ENCODE measurements around the gene CFAP92. TPM values are rescaled to one million over a fixed set of nuclear protein-coding genes. Genes with fewer than 3 reads are reported as not detected.

CFAP92 gene
- polyA plus RNA-seq, 2 donors = 0.59 to 0.66 TPM

- H3K4me1 ChIP-seq (ENCODE audit: control insufficient read depth in 2 of 2, insufficient read depth in 2 of 2, low read length in 1 of 2) = peaks cover 7 to 12% of the 10 kb centered on the region in 2 donors
- H3K9me3 ChIP-seq (ENCODE audit: control insufficient read depth in 2 of 2, insufficient read depth in 1 of 2, low read depth in 1 of 2, low read length in 1 of 2) = peaks cover 0 to 2% of the 10 kb centered on the region in 2 donors
- peaks cover 0 to 2% of the 10 kb centered on the region in 2 donors for H3K36me3 ChIP-seq (ENCODE audit: control insufficient read depth in 2 of 2, insufficient read depth in 2 of 2, low read length in 1 of 2)
- WGBS, 2 donors = 1% methylated on average over 14 of the region's 14 CpGs
- peak overlapping the region; percentile 98 to 100 for H3K27ac ChIP-seq (ENCODE audit: low read depth in 2 of 2, low read length in 1 of 2)
- no peaks in the 10 kb centered on the region for H3K27me3 ChIP-seq (ENCODE audit: control insufficient read depth in 1 of 2, insufficient read depth in 2 of 2, low read length in 2 of 2)
- peak overlapping the region; percentile 88 to 93 for H3K4me3 ChIP-seq (ENCODE audit: low read depth in 1 of 2, low read length in 2 of 2)
Measured at GRCh38 chr3:128878556-128879124, 115.2 kb downstream of the CFAP92 start.

DNA sequence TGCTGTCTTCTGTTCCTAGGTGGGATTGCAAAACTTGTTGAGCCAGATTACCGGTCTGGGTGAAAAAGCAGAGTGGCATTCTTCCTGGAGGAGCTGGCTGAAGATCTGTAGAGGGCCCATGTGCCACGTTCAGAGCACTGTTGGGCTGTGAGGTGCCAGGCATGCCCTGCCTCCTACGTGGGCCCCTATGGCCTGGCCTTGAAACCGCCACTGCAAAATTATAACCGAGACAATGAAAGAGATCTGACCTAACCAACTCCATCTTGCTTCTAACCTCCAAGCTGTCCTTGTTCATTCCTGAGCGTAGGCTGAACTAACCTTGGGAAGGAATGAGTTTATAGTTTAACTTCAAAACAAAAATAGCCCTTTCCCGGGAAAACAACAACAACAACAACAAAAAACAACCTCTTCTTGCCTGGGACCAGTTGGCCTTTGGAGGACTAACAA, 115.8 kb downstream of the CFAP92 start:
- Histone ChIP-seq H3K27me3 (ENCODE audit: control insufficient read depth in 1 of 2, insufficient read depth in 2 of 2, low read length in 2 of 2) (no peaks in the 10 kb centered on the region), H3K4me1 (ENCODE audit: control insufficient read depth in 2 of 2, insufficient read depth in 2 of 2, low read length in 1 of 2) (peaks cover 7 to 12% of the 10 kb centered on the region in 2 donors), H3K9me3 (ENCODE audit: control insufficient read depth in 2 of 2, insufficient read depth in 1 of 2, low read depth in 1 of 2, low read length in 1 of 2) (peaks cover 0 to 2% of the 10 kb centered on the region in 2 donors), H3K27ac (ENCODE audit: low read depth in 2 of 2, low read length in 1 of 2) (peak overlapping the region; percentile 98 to 100), H3K4me3 (ENCODE audit: low read depth in 1 of 2, low read length in 2 of 2) (peak overlapping the region in 1 of 2 donors; percentile 88), H3K36me3 (ENCODE audit: control insufficient read depth in 2 of 2, insufficient read depth in 2 of 2, low read length in 1 of 2) (peaks cover 0 to 2% of the 10 kb centered on the region in 2 donors)
- WGBS, 2 donors = 67 to 73% methylated on average over 7 of the region's 7 CpGs

GRCh38 chr3:128875556-128876120, 118.2 kb downstream of the CFAP92 start:
- WGBS, 2 donors = 49 to 59% methylated on average over 12 of the region's 12 CpGs
- Histone ChIP-seq H3K27ac (ENCODE audit: low read depth in 2 of 2, low read length in 1 of 2) (no peak overlapping the region), H3K9me3 (ENCODE audit: control insufficient read depth in 2 of 2, insufficient read depth in 1 of 2, low read depth in 1 of 2, low read length in 1 of 2) (peaks cover 0 to 2% of the 10 kb centered on the region in 2 donors), H3K27me3 (ENCODE audit: control insufficient read depth in 1 of 2, insufficient read depth in 2 of 2, low read length in 2 of 2) (no peaks in the 10 kb centered on the region), H3K4me1 (ENCODE audit: control insufficient read depth in 2 of 2, insufficient read depth in 2 of 2, low read length in 1 of 2) (peaks cover 7% of the 10 kb centered on the region in 2 donors), H3K4me3 (ENCODE audit: low read depth in 1 of 2, low read length in 2 of 2) (no peak overlapping the region), H3K36me3 (ENCODE audit: control insufficient read depth in 2 of 2, insufficient read depth in 2 of 2, low read length in 1 of 2) (no peaks in the 10 kb centered on the region)

DNA sequence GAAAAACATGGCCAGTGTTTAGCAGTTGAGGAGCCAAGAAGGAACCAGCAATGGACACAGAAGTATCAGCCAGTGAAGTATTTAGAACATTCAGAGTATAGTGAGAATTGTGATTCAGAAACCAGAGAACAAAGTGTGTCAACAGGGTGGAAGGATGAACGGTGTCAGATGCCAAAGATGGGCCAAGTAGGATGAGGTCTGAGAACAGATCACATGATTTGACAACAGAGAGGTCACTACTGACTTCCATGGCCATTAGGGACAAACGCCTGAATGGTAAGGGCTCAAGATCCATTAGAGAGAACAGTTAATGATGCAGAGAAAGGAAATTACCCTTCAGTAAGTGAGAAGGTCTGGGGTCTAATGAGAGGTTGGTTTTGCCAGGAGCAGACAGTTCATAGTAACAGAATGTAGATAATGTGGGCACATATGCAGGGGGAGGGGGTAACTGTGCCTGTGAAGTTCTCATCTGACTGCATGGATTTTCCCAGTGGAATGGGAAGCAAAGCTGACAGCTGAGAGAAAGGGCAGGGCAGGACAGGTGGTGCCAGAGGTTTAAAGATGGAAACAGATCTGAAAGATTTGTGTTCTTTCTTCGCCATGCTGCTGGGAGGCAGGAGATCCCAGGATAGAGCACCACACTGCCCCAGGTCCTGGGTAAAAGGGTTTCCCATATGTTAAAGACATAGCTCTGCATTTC, 119.2 kb downstream of the CFAP92 start:
- Histone ChIP-seq H3K4me3 (ENCODE audit: low read depth in 1 of 2, low read length in 2 of 2) (no peak overlapping the region), H3K27ac (ENCODE audit: low read depth in 2 of 2, low read length in 1 of 2) (no peak overlapping the region), H3K9me3 (ENCODE audit: control insufficient read depth in 2 of 2, insufficient read depth in 1 of 2, low read depth in 1 of 2, low read length in 1 of 2) (peaks cover 0 to 1% of the 10 kb centered on the region in 2 donors), H3K4me1 (ENCODE audit: control insufficient read depth in 2 of 2, insufficient read depth in 2 of 2, low read length in 1 of 2) (peaks cover 3 to 4% of the 10 kb centered on the region in 2 donors), H3K27me3 (ENCODE audit: control insufficient read depth in 1 of 2, insufficient read depth in 2 of 2, low read length in 2 of 2) (no peaks in the 10 kb centered on the region), H3K36me3 (ENCODE audit: control insufficient read depth in 2 of 2, insufficient read depth in 2 of 2, low read length in 1 of 2) (no peaks in the 10 kb centered on the region)
- 64 to 73% methylated on average over 3 of the region's 3 CpGs for WGBS, 2 donors

GRCh38 chr3:128873244-128874022, 120.4 kb downstream of the CFAP92 start:
- H3K4me3 ChIP-seq (ENCODE audit: low read depth in 1 of 2, low read length in 2 of 2) = no peak overlapping the region
- H3K9me3 ChIP-seq (ENCODE audit: control insufficient read depth in 2 of 2, insufficient read depth in 1 of 2, low read depth in 1 of 2, low read length in 1 of 2) = no peaks in the 10 kb centered on the region
- WGBS, 2 donors = 60 to 65% methylated on average over 8 of the region's 8 CpGs

DNA sequence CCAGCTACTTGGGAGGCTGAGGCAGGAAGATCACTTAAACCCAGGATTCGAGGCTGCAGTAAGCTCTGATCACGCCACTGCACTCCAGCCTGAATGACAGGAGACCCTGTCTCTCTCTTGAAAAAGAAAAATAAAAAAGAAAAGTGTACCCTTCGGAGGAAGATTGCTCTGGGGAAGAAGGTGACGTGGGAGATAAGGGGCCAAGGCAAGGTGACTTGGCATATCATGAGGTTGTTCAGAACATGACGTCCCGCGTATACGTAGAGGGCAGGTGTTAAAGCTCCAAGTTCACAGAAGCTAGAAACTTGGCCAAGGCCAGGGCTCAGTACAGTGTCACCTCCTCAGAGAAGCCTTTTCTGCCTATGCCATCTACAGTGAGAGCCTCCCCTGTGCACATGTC, 121.1 kb downstream of the CFAP92 start:
- 87 to 91% methylated on average over 8 of the region's 8 CpGs for WGBS, 2 donors
- Histone ChIP-seq H3K4me3 (ENCODE audit: low read depth in 1 of 2, low read length in 2 of 2) (no peak overlapping the region), H3K9me3 (ENCODE audit: control insufficient read depth in 2 of 2, insufficient read depth in 1 of 2, low read depth in 1 of 2, low read length in 1 of 2) (no peaks in the 10 kb centered on the region), H3K36me3 (ENCODE audit: control insufficient read depth in 2 of 2, insufficient read depth in 2 of 2, low read length in 1 of 2) (no peaks in the 10 kb centered on the region), H3K4me1 (ENCODE audit: control insufficient read depth in 2 of 2, insufficient read depth in 2 of 2, low read length in 1 of 2) (peaks cover 0 to under 1% of the 10 kb centered on the region in 2 donors), H3K27me3 (ENCODE audit: control insufficient read depth in 1 of 2, insufficient read depth in 2 of 2, low read length in 2 of 2) (no peaks in the 10 kb centered on the region), H3K27ac (ENCODE audit: low read depth in 2 of 2, low read length in 1 of 2) (no peak overlapping the region)

More at GRCh38 chr3:128873244-128874022, 120.4 kb downstream of the CFAP92 start:
- H3K36me3 ChIP-seq (ENCODE audit: control insufficient read depth in 2 of 2, insufficient read depth in 2 of 2, low read length in 1 of 2) = no peaks in the 10 kb centered on the region
- no peaks in the 10 kb centered on the region for H3K27me3 ChIP-seq (ENCODE audit: control insufficient read depth in 1 of 2, insufficient read depth in 2 of 2, low read length in 2 of 2)
- peaks cover 3 to 4% of the 10 kb centered on the region in 2 donors for H3K4me1 ChIP-seq (ENCODE audit: control insufficient read depth in 2 of 2, insufficient read depth in 2 of 2, low read length in 1 of 2)
- H3K27ac ChIP-seq (ENCODE audit: low read depth in 2 of 2, low read length in 1 of 2) = no peak overlapping the region

- Histone ChIP-seq H3K27ac (ENCODE audit: low read depth in 2 of 2, low read length in 1 of 2) (no peak overlapping the region), H3K36me3 (ENCODE audit: control insufficient read depth in 2 of 2, insufficient read depth in 2 of 2, low read length in 1 of 2) (no peaks in the 10 kb centered on the region), H3K4me3 (ENCODE audit: low read depth in 1 of 2, low read length in 2 of 2) (no peak overlapping the region), H3K27me3 (ENCODE audit: control insufficient read depth in 1 of 2, insufficient read depth in 2 of 2, low read length in 2 of 2) (no peaks in the 10 kb centered on the region), H3K4me1 (ENCODE audit: control insufficient read depth in 2 of 2, insufficient read depth in 2 of 2, low read length in 1 of 2) (no peaks in the 10 kb centered on the region), H3K9me3 (ENCODE audit: control insufficient read depth in 2 of 2, insufficient read depth in 1 of 2, low read depth in 1 of 2, low read length in 1 of 2) (no peaks in the 10 kb centered on the region)
- 86 to 90% methylated on average over 4 of the region's 4 CpGs for WGBS, 2 donors
Measured at GRCh38 chr3:128872282-128872681, 121.6 kb downstream of the CFAP92 start.

- no peaks in the 10 kb centered on the region for H3K27me3 ChIP-seq (ENCODE audit: control insufficient read depth in 1 of 2, insufficient read depth in 2 of 2, low read length in 2 of 2)
- H3K27ac ChIP-seq (ENCODE audit: low read depth in 2 of 2, low read length in 1 of 2) = no peak overlapping the region
- no peaks in the 10 kb centered on the region for H3K36me3 ChIP-seq (ENCODE audit: control insufficient read depth in 2 of 2, insufficient read depth in 2 of 2, low read length in 1 of 2)
- H3K4me1 ChIP-seq (ENCODE audit: control insufficient read depth in 2 of 2, insufficient read depth in 2 of 2, low read length in 1 of 2) = no peaks in the 10 kb centered on the region
- WGBS, 2 donors = 93 to 100% methylated on average over 4 of the region's 4 CpGs
- H3K4me3 ChIP-seq (ENCODE audit: low read depth in 1 of 2, low read length in 2 of 2) = no peak overlapping the region
- H3K9me3 ChIP-seq (ENCODE audit: control insufficient read depth in 2 of 2, insufficient read depth in 1 of 2, low read depth in 1 of 2, low read length in 1 of 2) = no peaks in the 10 kb centered on the region
Measured at GRCh38 chr3:128870347-128870746, 123.5 kb downstream of the CFAP92 start.
